Upper lobe of left lung (tissue), 6 donors: ENCODE results near the gene MARCHF3. TPM values are rescaled to one million over a fixed set of nuclear protein-coding genes. Genes with fewer than 3 reads are reported as not detected.
A peak's percentile ranks its signal among the peaks of the same experiment; 100 is the strongest.
"Not testable (repeated sequence)": the region's sequence is repeated elsewhere in the genome, so short reads cannot be mapped to it uniquely, and the experiment has no call there.

Source experiments
- ATAC-seq, 2 donors: fragments of 200-7000 bp; cut with Tn5 transposase; one replicate each; pipeline ENCODE4 v1.9.1; 2022; ENCODE audit warnings: mild to moderate bottlenecking in 2 of 2, moderate library complexity in 2 of 2; ENCODE audit not compliant: low FRiP score in 2 of 2
- DNase-seq, 2 donors: peaks; one replicate each; pipeline ENCODE4 v3.0.0-alpha.2; 2019 to 2020
- H3K27ac ChIP-seq, 4 donors: fragments of 200-600 bp; sonication (generic); one replicate each; pipeline ENCODE4 v1.5.1; 2016 to 2019
- H3K27me3 ChIP-seq, 4 donors: fragments of 200-600 bp; sonication (generic); one replicate each; pipeline ENCODE4 v1.5.1; 2017 to 2019
- H3K36me3 ChIP-seq, 4 donors: fragments of 200-600 bp; sonication (generic); one replicate each; pipeline ENCODE4 v1.5.1; 2016 to 2019
- H3K4me1 ChIP-seq, 4 donors: fragments of 200-600 bp; sonication (generic); one replicate each; pipeline ENCODE4 v1.5.1; 2018 to 2019
- H3K4me3 ChIP-seq, 4 donors: fragments of 200-600 bp; sonication (generic); one replicate each; pipeline ENCODE4 v1.5.1; 2017 to 2019; ENCODE audit warnings: mild to moderate bottlenecking in 2 of 4, moderate library complexity in 1 of 4
- H3K9me3 ChIP-seq, 4 donors: fragments of 200-600 bp; sonication (generic); one replicate each; pipeline ENCODE4 v1.5.1; 2018 to 2019
- CTCF ChIP-seq, 6 experiments: fragments of 450-650 bp in 4 of 6; fragments of 200-600 bp in 2 of 6; sonication (generic) in 2 of 6; IDR thresholded peaks; one replicate each; pipeline ENCODE4 v1.5.1; 2016 to 2019; ENCODE audit warnings: antibody characterized with exemption in 6 of 6
- EP300 ChIP-seq, 4 donors: sonication (generic); formaldehyde crosslinking; IDR thresholded peaks; one replicate each; pipeline ENCODE4 v1.5.1; 2017; ENCODE audit warnings: antibody characterized with exemption in 4 of 4, control low read depth in 2 of 4
- POLR2A ChIP-seq, 4 donors: fragments of 450-650 bp; IDR thresholded peaks; one replicate each; pipeline ENCODE4 v1.5.1; 2016 to 2017; ENCODE audit warnings: antibody characterized with exemption in 4 of 4, mild to moderate bottlenecking in 2 of 4
- POLR2AphosphoS5 ChIP-seq, 2 donors: sonication (generic); formaldehyde crosslinking; IDR thresholded peaks; one replicate each; pipeline ENCODE4 v1.5.1; 2017; ENCODE audit warnings: antibody characterized with exemption in 2 of 2
- WGBS, 2 donors: methylation state at CpG; one replicate each; pipeline ENCODE4 v1.1.5; 2017 to 2018; 5-methylcytosine and 5-hydroxymethylcytosine counted together
- total RNA-seq, 6 donors: library from RNA; depleted of rRNA in 4 of 6; stranded (reverse); fragments of >200 nt in 4 of 6; gene quantifications; one replicate each; pipeline versions ENCODE4 v1.1.0 to v1.2.1, GENCODE V29; 2016 to 2021
- donor health status: DM: no; HTN: no; CAD: no; lungs with moderate emphysema.
- donor health status: DM: no; HTN: yes; CAD: no; lungs with severe emphysema.

MARCHF3 gene
- total RNA-seq, 6 donors from 2014 or later = 2.1 to 16.2 (median 6.7) TPM

DNA sequence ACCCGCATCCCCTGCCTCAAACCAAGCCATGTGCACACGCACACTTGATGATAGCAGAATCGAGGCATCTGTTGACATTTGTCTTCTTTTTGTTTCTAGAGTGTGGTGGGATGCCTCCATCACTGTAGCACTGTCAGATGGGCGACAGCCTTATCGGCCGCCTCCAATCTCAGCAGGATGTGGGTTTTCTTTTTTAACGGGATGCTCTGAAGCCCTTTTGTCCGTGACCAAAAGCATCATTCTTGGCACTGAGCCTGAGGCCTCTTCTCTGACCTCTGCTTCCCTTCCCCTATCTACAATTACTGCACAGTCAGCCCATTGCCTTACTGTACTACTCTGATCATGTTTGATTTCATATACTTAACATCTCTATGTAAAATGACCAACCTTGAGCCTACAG is 175.1 kb downstream of the MARCHF3 start:
- ATAC-seq (no peak), DNase-seq (no peak)
- Histone ChIP-seq H3K36me3 (no peaks in the 10 kb centered on the region), H3K27me3 (no peaks in the 10 kb centered on the region), H3K27ac (no peak overlapping the region), H3K9me3 (no peaks in the 10 kb centered on the region), H3K4me3 (no peak overlapping the region), H3K4me1 (peaks cover 0 to 11% (median 0%) of the 10 kb centered on the region in 4 donors)
- WGBS, 2 donors = 53 to 54% methylated on average over 8 of the region's 8 CpGs
- no peak for TF ChIP-seq POLR2AphosphoS5 (IDR thresholded peaks at IDR 0.05)
- TF ChIP-seq POLR2A (IDR thresholded peaks at IDR 0.05) = no peak
- TF ChIP-seq EP300 (IDR thresholded peaks at IDR 0.05) = no peak
- no peak for TF ChIP-seq CTCF (IDR thresholded peaks at IDR 0.05)

- 97% methylated on average over 26 of the region's 35 CpGs; no CpG with 5 or more reads in 1 of the 2 donors for WGBS, 2 donors
- no peaks in the 10 kb centered on the region for H3K27me3 ChIP-seq
- DNase-seq (peak in 1 of 2 donors; percentile 71), ATAC-seq (no peak)
- H3K36me3 ChIP-seq = no peaks in the 10 kb centered on the region
- no peaks in the 10 kb centered on the region for H3K9me3 ChIP-seq
- TF ChIP-seq CTCF (IDR thresholded peaks at IDR 0.05) (no peak), POLR2A (IDR thresholded peaks at IDR 0.05) (no peak), POLR2AphosphoS5 (IDR thresholded peaks at IDR 0.05) (no peak), EP300 (IDR thresholded peaks at IDR 0.05) (no peak)
- no peak overlapping the region for H3K4me3 ChIP-seq
- no peak overlapping the region for H3K27ac ChIP-seq
- H3K4me1 ChIP-seq = peaks cover 0 to 11% (median 0%) of the 10 kb centered on the region in 4 donors
Measured at GRCh38 chr5:126854526-126855110, 175.7 kb downstream of the MARCHF3 start.

DNA sequence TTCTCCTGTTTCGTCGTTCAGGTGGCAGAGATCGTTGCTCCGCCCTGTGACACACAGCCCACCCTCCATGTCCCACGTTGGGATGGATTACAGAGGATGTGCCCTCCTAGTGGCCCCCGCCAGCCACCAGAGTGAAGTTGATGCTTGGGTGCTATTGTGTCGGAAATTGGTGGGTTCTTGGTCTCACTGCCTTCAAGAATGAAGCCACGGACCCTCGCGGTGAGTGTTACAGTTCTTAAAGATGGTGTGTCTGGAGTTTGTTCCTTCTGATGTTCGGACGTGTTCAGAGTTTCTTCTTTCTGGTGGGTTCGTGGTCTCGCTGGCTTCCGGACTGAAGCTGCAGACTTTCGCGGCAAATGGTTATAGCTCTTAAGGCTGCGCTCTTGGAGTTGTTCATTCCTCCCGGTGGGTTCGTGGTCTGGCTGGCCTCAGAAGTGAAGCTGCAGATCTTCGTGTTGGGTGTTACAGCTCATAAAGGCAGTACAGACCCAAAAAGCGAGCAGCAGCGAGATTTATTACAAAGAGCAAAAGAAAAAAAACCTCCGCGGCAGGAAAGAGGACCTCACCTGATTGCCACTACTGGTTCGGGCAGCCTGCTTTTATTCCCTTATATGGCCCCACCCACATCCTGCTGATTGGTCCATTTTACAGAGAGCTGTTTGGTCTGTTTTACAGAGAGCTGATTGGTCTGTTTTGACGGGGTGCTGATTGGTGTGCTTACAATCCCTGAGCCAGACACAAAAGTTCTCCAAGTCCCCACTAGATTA is 176.6 kb downstream of the MARCHF3 start:
- H3K27me3 ChIP-seq, H3K9me3 ChIP-seq, H3K4me3 ChIP-seq, DNase-seq, H3K36me3 ChIP-seq, ATAC-seq: not testable (repeated sequence)
- WGBS, 2 donors = 80 to 86% methylated on average over 26 to 27 of the region's 27 CpGs
- TF ChIP-seq POLR2A (IDR thresholded peaks at IDR 0.05) = peak in 1 of 4 donors; percentile 47
- Histone ChIP-seq H3K4me1 (peaks cover 0 to 11% (median 1%) of the 10 kb centered on the region in 4 donors), H3K27ac (peak overlapping the region in 2 of 4 donors; percentile 4 to 57)

DNA sequence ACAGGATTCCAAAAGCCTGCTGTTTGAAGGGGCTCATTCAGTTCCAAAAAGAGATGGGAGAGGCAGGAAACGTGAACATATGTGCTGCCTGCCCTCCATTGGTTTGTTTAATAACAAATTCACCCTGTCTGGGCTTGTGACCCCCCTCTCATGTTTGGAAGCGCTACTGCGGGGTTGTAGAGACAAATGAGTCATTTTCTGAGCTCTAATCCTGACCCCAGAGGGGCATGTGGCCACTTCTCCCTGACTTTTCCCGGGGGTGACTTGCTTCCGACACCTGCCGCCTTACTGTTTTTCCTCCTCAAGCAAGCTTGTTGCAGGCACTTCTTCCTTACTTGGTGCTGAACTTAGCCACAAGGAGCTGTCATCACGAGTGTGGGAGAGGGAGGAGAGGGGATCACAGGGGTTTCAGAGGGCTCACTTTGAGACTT is 177.5 kb downstream of the MARCHF3 start:
- no peak for TF ChIP-seq POLR2A (IDR thresholded peaks at IDR 0.05)
- 65 to 76% methylated on average over 7 of the region's 7 CpGs for WGBS, 2 donors
- DNase-seq = no peak

GRCh38 chr5:126852091-126852571 is 178.2 kb downstream of the MARCHF3 start:
- Histone ChIP-seq H3K27ac (peak overlapping the region in 2 of 4 donors; percentile 47 to 49), H3K9me3 (no peaks in the 10 kb centered on the region), H3K4me1 (peaks cover 0 to 11% (median 4%) of the 10 kb centered on the region in 4 donors), H3K36me3 (no peaks in the 10 kb centered on the region), H3K27me3 (no peaks in the 10 kb centered on the region), H3K4me3 (no peak overlapping the region)
- WGBS, 2 donors = 39 to 48% methylated on average over 4 of the region's 4 CpGs
- no peak for DNase-seq
- peak in 1 of 2 donors; percentile 73 for ATAC-seq
- TF ChIP-seq POLR2A (IDR thresholded peaks at IDR 0.05) (no peak), POLR2AphosphoS5 (IDR thresholded peaks at IDR 0.05) (no peak), EP300 (IDR thresholded peaks at IDR 0.05) (no peak), CTCF (IDR thresholded peaks at IDR 0.05) (no peak)

More for the DNA sequence above, 177.5 kb downstream of the MARCHF3 start:
- Histone ChIP-seq H3K27me3 (no peaks in the 10 kb centered on the region), H3K4me1 (peaks cover 0 to 11% (median 1%) of the 10 kb centered on the region in 4 donors), H3K9me3 (no peaks in the 10 kb centered on the region), H3K36me3 (no peaks in the 10 kb centered on the region), H3K4me3 (no peak overlapping the region), H3K27ac (peak overlapping the region in 1 of 4 donors; percentile 47)
- no peak for ATAC-seq
